Measurements from ENCODE around the gene MAP3K1. TPM values are rescaled to one million over a fixed set of nuclear protein-coding genes. Genes with fewer than 3 reads are reported as not detected.

Gene MAP3K1
- total and polyA plus RNA-seq, 2 experiments from 2014 or later, result 9.5 to 14.4 TPM

GRCh38 chr5:56851258-56851941 is 36.1 kb downstream of the MAP3K1 start:
- peaks cover 35% of the 10 kb centered on the region for H3K4me1 Mint-ChIP-seq
- H3K4me1 ChIP-seq (ENCODE audit: insufficient read depth), result peaks cover 15% of the 10 kb centered on the region
- H3K27me3 ChIP-seq (ENCODE audit: insufficient read depth), result no peaks in the 10 kb centered on the region
- no peak overlapping the region for H3K27ac Mint-ChIP-seq
- TF ChIP-seq ZNF331 (CRISPR knock-in tag; IDR thresholded peaks at IDR 0.05; ENCODE audit: low read depth) (no peak), ZNF114 (CRISPR knock-in tag; IDR thresholded peaks at IDR 0.05) (no peak), CREB1 (CRISPR knock-in tag; IDR thresholded peaks at IDR 0.05; ENCODE audit: low read depth) (no peak), ZNF462 (CRISPR knock-in tag; IDR thresholded peaks at IDR 0.05) (no peak), EZH2 (IDR thresholded peaks at IDR 0.05; ENCODE audit: low read depth, unreplicated experiment) (no peak), EZH2phosphoT487 (IDR thresholded peaks at IDR 0.05; ENCODE audit: unreplicated experiment) (no peak), STAT1 (IDR thresholded peaks at IDR 0.05; ENCODE audit: unreplicated experiment) (no peak), POLR2AphosphoS5 (IDR thresholded peaks at IDR 0.05; ENCODE audit: low read depth) (no peak), JUNB (IDR thresholded peaks at IDR 0.05; ENCODE audit: unreplicated experiment) (no peak), NANOG (IDR thresholded peaks at IDR 0.05; ENCODE audit: borderline replicate concordance) (no peak)
- TF ChIP-seq, protein P1, sequence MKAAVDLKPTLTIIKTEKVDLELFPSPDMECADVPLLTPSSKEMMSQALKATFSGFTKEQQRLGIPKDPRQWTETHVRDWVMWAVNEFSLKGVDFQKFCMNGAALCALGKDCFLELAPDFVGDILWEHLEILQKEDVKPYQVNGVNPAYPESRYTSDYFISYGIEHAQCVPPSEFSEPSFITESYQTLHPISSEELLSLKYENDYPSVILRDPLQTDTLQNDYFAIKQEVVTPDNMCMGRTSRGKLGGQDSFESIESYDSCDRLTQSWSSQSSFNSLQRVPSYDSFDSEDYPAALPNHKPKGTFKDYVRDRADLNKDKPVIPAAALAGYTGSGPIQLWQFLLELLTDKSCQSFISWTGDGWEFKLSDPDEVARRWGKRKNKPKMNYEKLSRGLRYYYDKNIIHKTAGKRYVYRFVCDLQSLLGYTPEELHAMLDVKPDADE (IDR thresholded peaks at IDR 0.05), result no peak
- TF ChIP-seq, protein P2, sequence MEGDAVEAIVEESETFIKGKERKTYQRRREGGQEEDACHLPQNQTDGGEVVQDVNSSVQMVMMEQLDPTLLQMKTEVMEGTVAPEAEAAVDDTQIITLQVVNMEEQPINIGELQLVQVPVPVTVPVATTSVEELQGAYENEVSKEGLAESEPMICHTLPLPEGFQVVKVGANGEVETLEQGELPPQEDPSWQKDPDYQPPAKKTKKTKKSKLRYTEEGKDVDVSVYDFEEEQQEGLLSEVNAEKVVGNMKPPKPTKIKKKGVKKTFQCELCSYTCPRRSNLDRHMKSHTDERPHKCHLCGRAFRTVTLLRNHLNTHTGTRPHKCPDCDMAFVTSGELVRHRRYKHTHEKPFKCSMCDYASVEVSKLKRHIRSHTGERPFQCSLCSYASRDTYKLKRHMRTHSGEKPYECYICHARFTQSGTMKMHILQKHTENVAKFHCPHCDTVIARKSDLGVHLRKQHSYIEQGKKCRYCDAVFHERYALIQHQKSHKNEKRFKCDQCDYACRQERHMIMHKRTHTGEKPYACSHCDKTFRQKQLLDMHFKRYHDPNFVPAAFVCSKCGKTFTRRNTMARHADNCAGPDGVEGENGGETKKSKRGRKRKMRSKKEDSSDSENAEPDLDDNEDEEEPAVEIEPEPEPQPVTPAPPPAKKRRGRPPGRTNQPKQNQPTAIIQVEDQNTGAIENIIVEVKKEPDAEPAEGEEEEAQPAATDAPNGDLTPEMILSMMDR (conservative IDR thresholded peaks at IDR 0.05; ENCODE audit: low read depth in 2 of 2), result no peak
- TF ChIP-seq, protein P3, sequence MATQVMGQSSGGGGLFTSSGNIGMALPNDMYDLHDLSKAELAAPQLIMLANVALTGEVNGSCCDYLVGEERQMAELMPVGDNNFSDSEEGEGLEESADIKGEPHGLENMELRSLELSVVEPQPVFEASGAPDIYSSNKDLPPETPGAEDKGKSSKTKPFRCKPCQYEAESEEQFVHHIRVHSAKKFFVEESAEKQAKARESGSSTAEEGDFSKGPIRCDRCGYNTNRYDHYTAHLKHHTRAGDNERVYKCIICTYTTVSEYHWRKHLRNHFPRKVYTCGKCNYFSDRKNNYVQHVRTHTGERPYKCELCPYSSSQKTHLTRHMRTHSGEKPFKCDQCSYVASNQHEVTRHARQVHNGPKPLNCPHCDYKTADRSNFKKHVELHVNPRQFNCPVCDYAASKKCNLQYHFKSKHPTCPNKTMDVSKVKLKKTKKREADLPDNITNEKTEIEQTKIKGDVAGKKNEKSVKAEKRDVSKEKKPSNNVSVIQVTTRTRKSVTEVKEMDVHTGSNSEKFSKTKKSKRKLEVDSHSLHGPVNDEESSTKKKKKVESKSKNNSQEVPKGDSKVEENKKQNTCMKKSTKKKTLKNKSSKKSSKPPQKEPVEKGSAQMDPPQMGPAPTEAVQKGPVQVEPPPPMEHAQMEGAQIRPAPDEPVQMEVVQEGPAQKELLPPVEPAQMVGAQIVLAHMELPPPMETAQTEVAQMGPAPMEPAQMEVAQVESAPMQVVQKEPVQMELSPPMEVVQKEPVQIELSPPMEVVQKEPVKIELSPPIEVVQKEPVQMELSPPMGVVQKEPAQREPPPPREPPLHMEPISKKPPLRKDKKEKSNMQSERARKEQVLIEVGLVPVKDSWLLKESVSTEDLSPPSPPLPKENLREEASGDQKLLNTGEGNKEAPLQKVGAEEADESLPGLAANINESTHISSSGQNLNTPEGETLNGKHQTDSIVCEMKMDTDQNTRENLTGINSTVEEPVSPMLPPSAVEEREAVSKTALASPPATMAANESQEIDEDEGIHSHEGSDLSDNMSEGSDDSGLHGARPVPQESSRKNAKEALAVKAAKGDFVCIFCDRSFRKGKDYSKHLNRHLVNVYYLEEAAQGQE (IDR thresholded peaks at IDR 0.05; ENCODE audit: unreplicated experiment), result no peak
- no peak for DNase-seq (ENCODE audit: low spot score)
- H3K79me2 ChIP-seq (replicated peaks; ENCODE audit: insufficient read depth), result peaks cover 74% of the 10 kb centered on the region
- no peak overlapping the region for H3K4me3 ChIP-seq
- H3F3A ChIP-seq (replicated peaks; ENCODE audit: low read depth), result no peaks in the 10 kb centered on the region
- ATAC-seq, result no peak
- H3K4me2 ChIP-seq, result no peak overlapping the region
- H3K9me2 ChIP-seq (ENCODE audit: insufficient read depth), result no peaks in the 10 kb centered on the region
- no peaks in the 10 kb centered on the region for H3K36me3 Mint-ChIP-seq (ENCODE audit: low read depth)
- no peaks in the 10 kb centered on the region; the same call in 1 of the 2 replicates for H4K20me1 ChIP-seq (replicated peaks; ENCODE audit: insufficient read depth)
- no peaks in the 10 kb centered on the region for H3K36me3 ChIP-seq (ENCODE audit: insufficient read depth)
- H3K27me3 Mint-ChIP-seq (ENCODE audit: insufficient read depth, low read depth, poor library complexity), result no peaks in the 10 kb centered on the region
- no peak overlapping the region for H3K27ac ChIP-seq (ENCODE audit: low read depth)
- H2AFZ ChIP-seq, result no peak overlapping the region
- no peaks in the 10 kb centered on the region for H3K9me3 Mint-ChIP-seq
- no peak overlapping the region for H3K4me3 Mint-ChIP-seq

Data from GM23338 (cell line).